Spleen (tissue), 11 donors: Measurements from ENCODE around the gene TMEM255B. TPM values are rescaled to one million over a fixed set of nuclear protein-coding genes. Genes with fewer than 3 reads are reported as not detected.

Experiments used
- DNase-seq: peaks from one replicate; pipeline ENCODE4 v3.0.0-alpha.2; 2020
- H3K27ac ChIP-seq, 8 donors: fragments of 200-600 bp; sonication (generic) in 7 of 8; 1 replicate in 4 of 8; 2 replicates in 4 of 8; pipeline versions ENCODE4 v1.5.0 to v1.8.0; 2016 to 2021; ENCODE audit warnings: inconsistent platforms in 4 of 8, mild to moderate bottlenecking in 4 of 8, moderate library complexity in 1 of 8
- H3K27me3 ChIP-seq, 7 donors: fragments of 200-600 bp; sonication (generic) in 6 of 7; replicated peaks in 1 of 7; 1 replicate in 4 of 7; 2 replicates in 3 of 7; pipeline versions ENCODE4 v1.5.0 to v1.8.0; 2016 to 2021; ENCODE audit warnings: inconsistent platforms in 3 of 7, mild to moderate bottlenecking in 1 of 7
- H3K36me3 ChIP-seq, 6 donors: fragments of 200-600 bp; sonication (generic) in 5 of 6; 1 replicate in 4 of 6; 2 replicates in 2 of 6; pipeline versions ENCODE4 v1.5.0 to v1.8.0; 2016 to 2021; ENCODE audit warnings: inconsistent platforms in 2 of 6
- H3K4me1 ChIP-seq, 6 donors: fragments of 200-600 bp; sonication (generic) in 5 of 6; 1 replicate in 3 of 6; 2 replicates in 3 of 6; pipeline versions ENCODE4 v1.5.0 to v1.8.0; 2016 to 2021; ENCODE audit warnings: inconsistent platforms in 3 of 6
- H3K4me3 ChIP-seq, 8 donors: fragments of 200-600 bp; sonication (generic) in 7 of 8; 1 replicate in 4 of 8; 2 replicates in 4 of 8; pipeline versions ENCODE4 v1.5.0 to v1.8.0; 2016 to 2021; ENCODE audit warnings: inconsistent platforms in 4 of 8, mild to moderate bottlenecking in 4 of 8, moderate library complexity in 2 of 8
- H3K9me3 ChIP-seq, 8 donors: fragments of 200-600 bp; sonication (generic) in 7 of 8; 1 replicate in 4 of 8; 2 replicates in 4 of 8; pipeline versions ENCODE4 v1.5.0 to v1.8.0; 2016 to 2021; ENCODE audit warnings: inconsistent platforms in 4 of 8
- CTCF ChIP-seq, 11 experiments: fragments of 200-600 bp in 7 of 11; fragments of 450-650 bp in 4 of 11; sonication (generic) in 4 of 11; IDR thresholded peaks in 8 of 11; conservative IDR thresholded peaks in 3 of 11; 1 replicate in 7 of 11; 2 replicates in 4 of 11; pipeline versions ENCODE4 v1.4.0 to v1.8.0; 2016 to 2021; ENCODE audit warnings: antibody characterized with exemption in 11 of 11, inconsistent platforms in 4 of 11, mild to moderate bottlenecking in 1 of 11
- POLR2A ChIP-seq, 3 donors: fragments of 450-650 bp; IDR thresholded peaks; one replicate each; pipeline ENCODE4 v1.5.1; 2017; ENCODE audit warnings: antibody characterized with exemption in 3 of 3, mild to moderate bottlenecking in 1 of 3
- POLR2AphosphoS5 ChIP-seq, 3 donors: sonication (generic); formaldehyde crosslinking; IDR thresholded peaks; one replicate each; pipeline ENCODE4 v1.5.1; 2017; ENCODE audit warnings: antibody characterized with exemption in 3 of 3
- WGBS, 5 donors: extraction: QIAGEN DNeasy Blood & Tissue Kit in 3 of 5; methylation state at CpG; one replicate each; pipeline versions ENCODE4 v1.1.5 to v1.1.7; 2013 to 2018; 5-methylcytosine and 5-hydroxymethylcytosine counted together
- intact Hi-C: fragments of 100-400 bp; cut with DNase I; formaldehyde crosslinking; loops from one replicate; pipeline ENCODE4 v1.15.0; 2023; ENCODE audit warnings: low total_unique reads
- polyA plus RNA-seq, 3 donors: library from polyadenylated mRNA; stranded (reverse); fragments of 200-250 nt; gene quantifications; one replicate each; pipeline ENCODE4 v1.2.1, GENCODE V29; 2013
- total RNA-seq, 7 donors: library from RNA; depleted of rRNA in 3 of 7; stranded (reverse); fragments of >200 nt in 3 of 7; fragmentation: NEBNext Ultra II Directional in 4 of 7; extraction: Animal tissue kit (Norgen Biotek cat#: 25700) in 4 of 7; gene quantifications; one replicate each; pipeline versions ENCODE4 v1.1.0 to v1.2.1, GENCODE V29; 2016 to 2021
- donor health status: healthy with polysubstance abuse.
- donor health status: DM: no; HTN: no; CAD: no; lungs with moderate emphysema.
- donor health status: DM: no; HTN: no; CAD: no.
- donor health status: Bipolar disorder and iron deficiency.
- donor health status: healthy.
- donor health status: DM: no; HTN: no; CAD: no.
- donor health status: DM: yes; HTN: yes; CAD: no.

Gene TMEM255B
- total and polyA plus RNA-seq, 10 donors: 5.7 to 26.9 (median 12.3) TPM

GRCh38 chr13:113854238-113855011 lies 95.4 kb downstream of the TMEM255B start:
- WGBS, 5 donors: 21 to 48% (median 40%) methylated on average over 12 to 31 of the region's 31 CpGs
- Histone ChIP-seq H3K4me3 (no peak overlapping the region), H3K9me3 (no peaks in the 10 kb centered on the region), H3K4me1 (peaks cover 0 to 47% (median 21%) of the 10 kb centered on the region in 6 donors), H3K27ac (peak overlapping the region in 4 of 8 donors; percentile 1 to 27 (median 16)), H3K36me3 (no peaks in the 10 kb centered on the region), H3K27me3 (peaks cover 0 to 51% (median 0%) of the 10 kb centered on the region in 7 donors)
- intact Hi-C loops: no loop called here
- DNase-seq: peak; percentile 69
- TF ChIP-seq POLR2A (IDR thresholded peaks at IDR 0.05) (no peak), POLR2AphosphoS5 (IDR thresholded peaks at IDR 0.05) (peak in 2 of 3 donors; percentile 47 to 55)

- TF ChIP-seq CTCF (IDR thresholded peaks at IDR 0.05 in 8 of 11, conservative IDR thresholded peaks at IDR 0.05 in 3 of 11) (no peak), POLR2AphosphoS5 (IDR thresholded peaks at IDR 0.05) (no peak), POLR2A (IDR thresholded peaks at IDR 0.05) (no peak)
- WGBS, 5 donors: 66 to 75% (median 71%) methylated on average over 24 to 33 of the region's 33 CpGs
- Histone ChIP-seq H3K27me3 (peaks cover 0 to 42% (median 0%) of the 10 kb centered on the region in 7 donors), H3K4me3 (no peak overlapping the region), H3K4me1 (peaks cover 0 to 47% (median 21%) of the 10 kb centered on the region in 6 donors), H3K9me3 (no peaks in the 10 kb centered on the region), H3K27ac (peak overlapping the region in 2 of 8 donors; percentile 8 to 27), H3K36me3 (no peaks in the 10 kb centered on the region)
- intact Hi-C loops: no loop called here
- DNase-seq: peak; percentile 71
These were observed 96.2 kb downstream of the TMEM255B start for GRCh38 chr13:113855012-113855921.

GRCh38 chr13:113855931-113856715 lies 97.1 kb downstream of the TMEM255B start:
- Histone ChIP-seq H3K27me3 (peaks cover 0 to 42% (median 0%) of the 10 kb centered on the region in 7 donors), H3K9me3 (no peaks in the 10 kb centered on the region), H3K27ac (peak overlapping the region in 1 of 8 donors; percentile 4), H3K4me1 (peaks cover 0 to 53% (median 21%) of the 10 kb centered on the region in 6 donors), H3K36me3 (no peaks in the 10 kb centered on the region), H3K4me3 (no peak overlapping the region)
- intact Hi-C loops: no loop called here
- DNase-seq: no peak
- TF ChIP-seq POLR2AphosphoS5 (IDR thresholded peaks at IDR 0.05) (no peak), CTCF (IDR thresholded peaks at IDR 0.05 in 8 of 11, conservative IDR thresholded peaks at IDR 0.05 in 3 of 11) (no peak), POLR2A (IDR thresholded peaks at IDR 0.05) (no peak)
- 90 to 94% (median 91%) methylated on average over 22 to 25 of the region's 25 CpGs for WGBS, 5 donors

GRCh38 chr13:113856716-113857065 lies 97.7 kb downstream of the TMEM255B start:
- Histone ChIP-seq H3K27ac (peak overlapping the region in 1 of 8 donors; percentile 4), H3K27me3 (peaks cover 0 to 48% (median 0%) of the 10 kb centered on the region in 7 donors), H3K36me3 (no peaks in the 10 kb centered on the region), H3K4me3 (no peak overlapping the region), H3K4me1 (peaks cover 0 to 59% (median 21%) of the 10 kb centered on the region in 6 donors), H3K9me3 (no peaks in the 10 kb centered on the region)
- intact Hi-C loops: no loop called here
- TF ChIP-seq CTCF (IDR thresholded peaks at IDR 0.05 in 8 of 11, conservative IDR thresholded peaks at IDR 0.05 in 3 of 11) (no peak), POLR2A (IDR thresholded peaks at IDR 0.05) (no peak), POLR2AphosphoS5 (IDR thresholded peaks at IDR 0.05) (no peak)
- 77 to 85% (median 81%) methylated on average over 9 of the region's 9 CpGs for WGBS, 5 donors
- DNase-seq: no peak
